HG02798 (cell line): ENCODE results near the gene UBE4B.

Source experiments
- ATAC-seq: cut with Tn5 transposase; IDR thresholded peaks from one replicate; pipeline ENCODE4 v1.9.1; 2021; ENCODE audit warnings: mild to moderate bottlenecking; ENCODE audit not compliant: unreplicated experiment, poor library complexity

The UBE4B gene

DNA sequence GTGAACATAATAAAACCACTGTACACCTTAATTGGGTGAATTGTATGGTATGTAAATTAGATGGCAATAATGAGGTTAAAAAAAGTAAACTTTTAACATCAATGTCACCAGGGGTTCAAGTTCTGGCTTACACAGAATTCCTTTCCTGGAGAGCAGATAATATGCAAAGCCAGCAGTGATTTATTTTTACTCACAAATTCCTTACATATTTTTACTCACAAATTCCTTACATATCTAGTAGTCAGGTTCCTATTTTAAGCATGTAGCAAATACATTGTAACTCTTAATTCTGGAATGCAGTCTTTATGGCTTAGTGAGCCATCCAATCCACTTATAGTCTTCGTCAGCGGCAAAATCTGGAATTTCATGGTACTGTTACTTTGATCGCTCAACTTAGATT, 1.3 kb upstream of the UBE4B start:
- ATAC-seq, result no peak

DNA sequence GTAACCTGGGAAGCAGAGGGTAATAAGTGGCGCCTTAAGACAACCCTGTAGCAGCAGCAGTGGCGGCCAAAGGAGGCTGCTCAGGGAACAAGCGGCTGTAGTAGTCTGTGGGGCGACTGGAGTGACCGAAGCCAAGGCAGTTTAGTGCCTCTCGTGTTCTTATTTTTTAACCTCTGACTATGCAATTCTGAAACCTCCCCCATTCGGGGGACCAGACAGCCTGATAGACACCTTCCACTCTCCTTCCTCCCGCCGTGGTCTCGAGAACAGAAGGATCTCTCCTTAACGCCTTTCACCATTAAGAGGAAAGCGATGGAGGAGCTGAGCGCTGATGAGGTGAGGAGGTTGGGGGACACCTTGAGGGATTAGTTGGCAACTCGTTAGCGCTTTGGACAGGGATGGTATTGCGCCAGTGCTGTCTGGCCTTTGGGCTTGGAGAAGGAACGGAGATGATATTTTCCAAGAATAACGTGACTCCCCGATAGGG, 644 bp downstream of the UBE4B start:
- no peak for ATAC-seq

DNA sequence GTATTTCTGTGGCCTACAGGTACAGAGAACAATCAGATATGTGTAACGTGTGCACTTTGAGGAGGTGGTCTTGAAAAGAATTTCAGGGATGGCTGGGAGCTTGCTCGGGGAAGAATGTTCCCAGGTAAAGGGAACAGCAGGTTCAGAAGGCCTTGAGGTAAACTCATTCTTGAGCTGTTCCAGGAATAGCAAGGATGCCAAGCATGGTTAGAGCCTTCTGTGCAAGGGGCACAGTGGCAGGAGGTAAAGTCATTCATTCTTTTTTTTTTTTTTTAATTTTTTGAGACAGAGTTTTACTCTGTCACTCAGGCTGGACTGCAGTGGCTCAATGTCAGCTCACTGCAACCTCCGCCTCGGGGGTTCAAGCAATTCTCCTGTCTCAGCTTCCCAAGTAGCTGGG, 10.0 kb downstream of the UBE4B start:
- no peak for ATAC-seq

DNA sequence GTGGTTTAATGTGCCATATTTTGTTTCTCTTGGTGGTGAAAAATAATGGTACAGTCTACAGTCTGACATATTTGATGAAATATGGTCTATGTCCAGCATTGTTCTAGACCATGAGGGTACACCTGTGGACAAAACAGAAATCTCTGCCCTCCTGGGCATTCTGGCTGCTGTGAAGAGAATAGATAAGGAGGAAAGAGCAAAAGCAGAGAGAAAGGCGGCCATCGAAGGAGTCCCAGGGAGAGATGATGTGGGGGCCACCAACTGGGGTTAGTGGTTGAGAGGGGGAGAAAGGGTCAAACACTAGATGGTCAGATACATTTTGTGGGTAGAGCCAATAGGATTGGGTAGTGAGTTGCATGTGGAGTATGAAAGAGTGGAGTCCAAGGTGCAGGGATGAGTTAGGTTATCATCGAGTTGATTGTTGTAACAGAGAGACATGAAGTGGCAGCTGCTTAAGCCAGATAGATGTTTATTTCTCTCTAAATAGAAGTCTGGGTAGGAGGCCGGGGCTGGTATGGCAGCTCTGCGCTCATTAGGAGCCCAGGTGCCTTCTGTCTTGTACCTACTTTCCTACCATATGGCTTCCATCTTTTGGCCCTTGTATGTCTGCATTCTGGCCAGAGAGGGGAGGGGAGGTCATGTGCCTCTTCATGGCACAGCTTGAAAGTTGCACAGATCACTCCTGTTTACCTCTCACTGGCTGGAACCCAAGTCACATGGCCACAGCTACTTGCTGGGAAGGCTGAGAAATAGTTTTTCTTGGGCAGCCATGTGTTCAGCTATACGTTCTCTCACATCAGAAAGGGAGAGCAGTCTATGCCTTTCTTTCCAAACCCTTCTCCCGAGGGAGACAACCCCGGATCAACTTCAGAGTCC, 13.0 kb downstream of the UBE4B start:
- ATAC-seq, result no peak

DNA sequence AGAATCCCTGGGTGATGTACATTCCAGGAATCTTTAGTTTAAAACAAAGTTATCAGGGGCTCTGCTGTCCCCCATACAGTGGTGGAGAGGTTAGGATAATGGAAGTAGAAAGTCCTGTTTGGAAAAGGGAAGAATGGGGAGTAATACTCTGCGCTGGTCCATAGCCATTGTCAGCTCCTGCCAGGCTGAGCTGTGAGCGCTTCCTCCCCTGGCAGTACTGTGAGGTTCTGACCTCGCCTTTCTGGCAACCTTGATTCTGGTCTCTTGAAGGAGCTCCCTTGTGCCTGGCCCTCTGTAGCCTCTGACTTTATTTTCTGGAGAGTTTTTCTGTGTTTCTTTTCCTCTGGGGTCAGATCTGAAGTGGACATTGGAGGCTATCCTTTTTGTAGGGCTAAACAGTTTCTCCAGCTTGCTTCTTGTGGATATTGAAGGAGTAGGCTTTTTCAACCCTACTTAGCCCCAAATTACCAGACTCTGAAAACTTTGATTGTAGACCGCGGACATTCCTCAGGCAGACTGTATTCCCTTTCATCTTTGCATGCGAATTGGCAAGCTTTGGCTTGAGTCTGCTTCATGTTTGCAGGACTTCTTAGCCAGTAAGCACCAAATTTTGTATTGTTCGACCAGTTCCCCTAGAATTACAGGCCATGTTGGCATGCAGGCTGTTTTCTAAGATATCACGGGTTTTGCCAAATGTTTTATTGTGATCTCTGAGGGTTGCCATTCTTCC, 13.8 kb downstream of the UBE4B start:
- no peak for ATAC-seq

DNA sequence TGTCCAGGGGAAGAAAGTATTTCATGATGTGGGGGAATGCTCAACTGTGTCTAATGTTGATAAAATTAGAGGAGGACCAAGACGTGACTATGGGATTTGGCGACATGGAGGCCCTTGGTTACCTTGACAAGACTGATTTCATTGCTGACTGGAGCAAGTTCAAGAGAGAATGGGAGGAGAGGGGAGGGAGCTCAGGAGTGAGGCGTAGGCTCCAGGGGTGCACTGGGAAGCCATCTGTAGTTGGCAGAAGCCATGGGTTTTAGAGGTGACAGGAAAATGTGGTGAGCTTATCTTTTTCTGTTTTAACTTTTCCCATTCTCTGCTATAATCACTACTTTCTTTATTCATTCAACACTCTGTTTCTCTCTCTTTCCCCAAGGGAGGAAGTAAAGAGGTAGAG, 15.8 kb downstream of the UBE4B start:
- no peak for ATAC-seq

DNA sequence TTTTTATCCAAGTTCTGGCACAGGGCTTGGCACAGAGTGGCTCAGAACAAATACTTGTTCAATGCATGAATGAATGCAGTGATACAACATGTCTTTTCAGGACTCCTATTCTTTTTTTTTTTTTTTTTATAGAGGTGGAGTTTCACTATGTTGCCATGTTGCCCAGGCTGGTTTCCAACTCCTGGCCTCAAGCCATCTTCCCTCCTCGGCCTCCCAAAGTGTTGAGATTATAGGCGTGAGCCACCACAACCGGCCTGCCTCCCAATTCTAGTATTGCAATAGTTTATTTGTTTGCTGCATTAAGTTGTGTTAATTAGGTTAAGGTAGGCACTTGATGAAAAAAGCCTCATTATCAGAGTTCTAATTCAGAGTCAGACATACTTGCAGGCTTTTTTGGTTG, 17.9 kb downstream of the UBE4B start:
- no peak for ATAC-seq

DNA sequence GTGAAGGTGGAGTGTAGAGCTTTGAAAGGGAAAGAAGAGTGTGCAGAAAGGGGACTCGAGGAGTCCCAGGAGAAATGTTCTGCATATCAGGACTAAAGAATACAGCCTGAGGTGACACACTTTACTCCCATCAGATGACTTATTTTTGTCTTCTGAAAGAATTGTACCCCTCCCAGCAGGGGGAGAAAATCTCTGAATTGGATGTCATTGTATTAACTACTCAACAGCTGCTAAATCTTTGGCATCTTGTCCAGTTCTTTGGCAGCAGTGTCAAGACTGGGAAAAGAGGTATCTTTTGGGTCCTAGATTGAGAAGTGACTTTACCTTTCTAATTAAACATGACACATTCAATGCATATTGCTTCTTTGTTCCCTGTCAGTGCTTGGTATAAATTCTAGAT, 18.9 kb downstream of the UBE4B start:
- no peak for ATAC-seq

DNA sequence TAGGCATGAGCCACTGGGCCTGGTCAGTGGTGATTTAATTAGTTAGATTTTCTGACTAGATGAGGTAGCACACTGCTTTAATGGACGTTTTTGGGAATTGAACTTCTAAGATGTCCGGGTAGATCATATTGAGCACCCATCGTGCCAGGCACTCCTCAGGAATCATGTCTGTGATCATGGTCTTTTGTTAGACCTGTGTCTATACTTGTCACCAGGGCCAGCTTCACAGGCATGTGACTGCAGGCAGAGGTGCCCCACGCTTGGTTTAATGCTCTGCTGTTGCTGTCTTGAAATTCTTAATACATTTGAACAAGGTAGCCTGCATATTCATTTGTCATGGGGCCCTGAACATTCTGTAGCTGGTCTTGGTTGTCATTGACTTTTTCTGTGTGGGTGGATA, 19.6 kb downstream of the UBE4B start:
- no peak for ATAC-seq

DNA sequence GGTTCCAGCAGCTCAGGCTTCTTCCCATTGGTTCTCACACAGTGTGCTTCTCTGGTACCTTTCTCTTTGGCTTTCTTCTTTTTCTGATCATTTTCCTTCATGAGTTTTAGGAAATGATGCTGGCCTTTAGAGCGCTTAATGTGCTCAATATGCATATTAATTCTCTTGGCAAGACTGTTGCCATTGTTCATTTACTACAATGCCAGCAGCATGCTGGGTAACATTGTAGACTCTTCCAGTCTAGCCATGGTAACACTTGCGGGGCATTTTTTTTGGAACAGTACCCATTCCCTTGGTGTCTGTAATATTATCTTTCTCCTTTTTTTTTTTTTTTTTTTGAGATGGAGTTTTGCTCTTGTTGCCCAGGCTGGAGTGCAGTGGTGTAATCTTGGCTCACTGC, 21.7 kb downstream of the UBE4B start:
- no peak for ATAC-seq

DNA sequence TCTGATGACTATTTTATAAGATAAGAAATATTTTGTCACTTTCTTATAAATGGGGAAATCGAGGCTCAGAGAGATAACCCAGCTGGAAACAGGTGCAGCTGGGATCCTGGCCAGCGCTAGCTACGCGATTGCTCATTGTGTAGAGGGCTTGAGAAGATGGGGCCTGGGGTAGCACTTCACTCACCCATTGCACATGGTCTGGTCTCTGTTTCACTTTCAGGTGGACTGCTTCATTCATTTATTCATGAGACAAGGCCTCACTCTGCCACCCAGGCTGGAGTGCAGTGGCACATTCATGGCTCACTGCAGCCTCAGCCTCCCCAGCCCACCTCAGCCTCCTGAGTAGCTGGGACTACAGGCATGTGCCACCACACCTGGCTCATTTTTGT, 23.8 kb downstream of the UBE4B start:
- ATAC-seq, result no peak

DNA sequence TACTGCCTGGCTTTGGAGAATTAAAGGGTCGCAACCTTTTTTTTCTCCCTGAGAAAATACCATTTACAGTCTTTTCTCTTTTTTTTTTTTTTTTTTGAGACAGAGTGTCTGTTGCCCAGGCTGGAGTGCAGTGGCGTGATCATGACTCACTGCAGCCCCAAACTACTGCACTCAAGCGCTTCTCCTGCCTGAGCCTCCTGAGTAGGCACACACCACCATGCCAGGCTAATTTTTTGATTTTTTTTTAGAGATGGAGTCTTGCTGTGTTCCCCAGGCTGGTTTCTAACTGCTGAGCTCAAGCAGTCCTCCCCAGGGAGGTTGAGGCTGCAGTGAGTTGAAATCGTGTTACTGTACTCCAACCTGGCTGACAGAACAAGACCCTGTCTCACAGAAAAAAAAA, 24.6 kb downstream of the UBE4B start:
- no peak for ATAC-seq

DNA sequence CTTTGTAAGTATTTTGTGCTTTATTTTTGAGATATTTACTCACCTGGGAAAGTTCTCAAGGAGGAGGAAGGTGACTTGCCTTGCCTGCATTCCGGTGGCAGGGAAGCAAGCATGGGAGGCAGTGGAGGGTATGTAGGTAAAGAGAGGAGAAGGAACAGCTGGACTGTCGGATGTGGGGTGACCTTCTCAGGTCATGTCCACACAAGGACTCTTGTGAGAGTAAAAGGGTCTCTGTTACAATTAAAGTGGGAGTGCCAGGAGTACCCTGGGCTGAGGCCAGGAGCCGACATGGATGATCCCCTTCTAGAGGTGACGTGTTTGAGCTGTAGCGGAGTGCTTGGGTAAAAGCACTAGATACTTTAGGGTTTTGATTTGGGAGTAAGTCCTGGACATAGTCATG, 25.0 kb downstream of the UBE4B start:
- ATAC-seq, result no peak

DNA sequence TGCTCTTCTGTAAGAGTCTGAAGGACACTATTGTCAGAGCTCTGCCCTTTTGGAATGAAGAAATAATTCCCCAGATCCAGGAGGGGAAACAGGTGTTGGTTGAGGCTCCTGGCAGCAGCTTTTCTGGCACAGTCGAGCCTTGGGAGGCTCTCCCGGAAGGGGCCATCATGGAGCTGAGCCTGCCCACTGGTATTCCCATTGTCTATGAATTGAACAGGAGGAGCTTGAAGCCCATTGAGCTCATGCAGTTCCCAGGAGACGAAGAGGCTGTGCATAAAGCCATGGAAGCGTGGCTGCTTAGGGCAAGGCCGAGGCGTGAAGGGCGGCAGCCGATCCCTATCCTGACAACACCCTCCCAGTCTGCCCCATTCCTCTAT, 26.6 kb downstream of the UBE4B start:
- no peak for ATAC-seq

DNA sequence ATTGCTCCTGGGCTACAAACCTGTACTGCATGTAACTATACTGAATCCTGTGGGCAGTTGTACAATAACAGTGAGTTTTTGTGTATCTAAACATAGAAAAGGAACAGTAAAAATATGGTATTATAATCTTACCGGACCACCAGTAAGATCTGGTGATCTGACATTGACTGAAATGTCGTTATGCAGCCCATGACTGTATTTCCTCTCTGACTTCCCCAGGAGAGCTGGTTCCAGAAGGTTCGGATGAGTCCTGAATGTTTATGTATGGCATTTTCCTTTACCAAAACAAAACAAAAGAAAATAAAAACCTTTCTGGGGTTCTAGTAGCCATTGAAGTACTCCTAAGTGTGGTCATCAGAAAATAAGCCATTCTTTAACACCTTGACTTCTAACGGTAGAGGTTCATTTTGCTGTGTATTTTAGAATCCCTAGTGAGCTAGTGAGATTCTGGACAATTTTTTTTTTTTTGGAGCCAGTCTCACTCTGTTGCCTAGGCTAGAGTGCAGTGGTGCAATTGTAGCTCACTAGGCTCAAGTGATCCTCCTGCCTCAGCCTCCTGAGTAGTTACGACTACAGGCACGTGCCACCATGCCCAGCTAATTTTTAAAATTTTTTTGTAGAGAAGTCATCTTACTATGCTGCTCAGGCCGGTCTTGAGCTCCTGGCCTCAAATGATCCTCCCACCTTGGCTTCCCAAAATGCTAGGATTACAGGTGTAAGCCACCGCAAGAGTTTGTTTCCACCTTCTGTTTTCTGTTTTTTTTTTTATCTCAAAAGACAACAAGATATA, 27.7 kb downstream of the UBE4B start:
- ATAC-seq, result no peak

DNA sequence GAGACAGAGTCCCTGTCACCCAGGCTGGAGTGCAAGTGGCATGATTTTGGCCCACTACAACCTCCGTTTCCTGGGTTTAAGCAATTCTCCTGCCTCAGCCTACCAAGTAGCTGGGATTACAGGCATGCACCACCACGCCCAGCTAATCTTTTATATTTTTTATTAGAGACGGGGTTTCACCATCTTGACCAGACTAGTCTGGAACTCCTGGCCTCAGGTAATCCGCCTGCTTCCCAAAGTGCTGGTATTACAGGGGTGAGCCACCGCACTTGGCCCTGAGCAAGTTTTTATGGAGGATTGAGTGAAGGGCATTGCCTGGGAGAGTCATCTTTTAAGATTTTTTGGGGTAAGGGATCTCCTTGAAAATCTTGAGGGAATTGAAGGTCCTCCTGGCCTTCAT, 28.5 kb downstream of the UBE4B start:
- ATAC-seq, result no peak

DNA sequence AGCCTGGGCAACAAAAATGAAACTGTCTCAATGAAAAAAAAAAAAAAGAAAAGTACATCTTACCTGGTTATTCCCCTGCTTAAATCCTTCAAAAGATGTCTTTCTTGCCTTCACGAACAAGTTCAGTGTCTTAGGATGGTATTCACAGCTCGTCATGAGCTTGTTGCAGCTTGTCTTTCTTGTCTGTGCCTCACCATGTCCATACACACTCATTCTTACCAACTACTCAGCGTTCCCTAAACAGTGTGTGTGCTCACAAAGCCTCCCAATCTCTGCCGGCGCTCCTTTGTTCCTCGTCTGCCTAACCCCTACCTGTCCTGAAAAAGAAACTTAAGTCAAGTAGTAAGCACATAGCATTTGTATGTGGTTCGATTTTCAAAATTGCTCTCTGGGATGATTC, 31.1 kb downstream of the UBE4B start:
- no peak for ATAC-seq

DNA sequence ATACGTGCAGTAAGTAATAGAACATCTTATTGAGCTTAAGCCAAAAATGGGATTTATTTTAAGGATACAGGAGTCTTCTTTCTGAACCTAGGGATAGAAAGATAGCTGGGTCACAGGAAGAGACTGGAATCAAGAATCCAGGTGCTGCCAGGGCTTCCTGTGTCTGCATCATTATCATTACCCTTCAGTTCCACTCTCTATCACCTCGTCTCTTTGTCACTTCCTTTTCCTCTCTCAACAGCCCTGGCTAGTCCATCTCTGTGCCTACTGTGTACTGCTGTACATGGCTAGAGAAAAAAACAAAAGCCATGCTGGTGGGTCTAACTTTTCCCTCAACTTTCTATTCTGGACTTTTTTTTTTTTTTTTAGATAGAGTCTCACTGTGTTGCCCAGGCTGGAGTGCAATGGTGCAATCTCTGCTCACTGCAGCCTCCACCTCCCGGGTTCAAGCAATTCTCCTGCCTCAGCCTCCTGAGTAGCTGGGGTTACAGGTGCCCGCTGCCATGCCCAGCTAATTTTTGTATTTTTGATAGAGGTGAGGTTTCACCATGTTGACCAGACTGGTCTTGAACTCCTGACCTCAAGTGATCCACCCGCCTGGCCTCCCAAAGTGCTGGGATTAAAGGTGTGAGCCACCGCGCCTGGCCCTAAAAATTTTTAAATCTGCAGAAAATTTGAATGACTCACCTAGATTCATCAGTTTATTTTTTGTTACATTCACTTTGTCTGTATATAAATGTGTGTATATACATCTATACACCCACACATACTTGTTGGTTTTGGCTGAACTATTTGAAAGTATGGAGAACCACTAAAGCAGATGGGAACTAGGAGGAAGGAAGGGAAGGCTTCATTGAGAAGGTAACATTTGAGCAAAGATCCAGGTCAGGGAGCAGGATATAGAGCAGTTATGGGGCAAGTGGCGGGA, 31.9 kb downstream of the UBE4B start:
- no peak for ATAC-seq

DNA sequence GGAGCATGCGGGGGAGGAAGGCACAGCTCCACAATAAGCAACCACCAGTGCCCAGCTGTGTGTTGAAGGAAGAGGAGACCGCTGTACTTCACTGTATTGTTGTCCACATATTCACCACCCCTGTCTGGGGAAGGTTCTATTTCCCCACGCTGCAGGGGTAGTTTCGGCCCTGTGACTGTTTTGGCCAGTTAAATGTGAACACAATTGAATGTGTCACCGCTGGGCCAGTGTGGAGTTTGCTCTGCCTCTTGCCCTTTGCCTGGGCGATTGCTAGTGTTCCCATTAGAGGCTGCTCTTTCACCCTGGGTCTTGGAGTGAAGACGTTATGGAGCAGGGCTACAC, 32.6 kb downstream of the UBE4B start:
- ATAC-seq, result no peak

DNA sequence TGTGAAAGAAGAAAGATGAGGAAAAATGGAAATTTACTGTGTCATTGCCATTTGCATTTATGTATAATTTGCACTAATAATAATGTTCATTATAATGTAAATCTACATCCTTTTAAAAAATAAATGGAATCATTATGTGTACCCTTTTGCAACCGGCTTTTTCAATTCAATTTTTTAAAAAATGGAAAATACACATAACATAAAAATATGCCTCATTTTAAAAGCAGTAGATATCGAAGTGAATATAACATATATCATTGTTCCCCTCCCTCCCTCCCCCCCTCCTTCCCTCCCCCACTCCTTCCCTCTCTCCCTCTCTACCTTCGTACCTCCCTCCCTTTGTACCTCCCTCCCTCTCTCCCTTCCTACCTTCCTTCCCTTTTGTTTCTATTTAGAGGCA, 33.0 kb downstream of the UBE4B start:
- ATAC-seq, result no peak
